GM12874 (cell line): ENCODE measurements around the gene SLC35F2.

Source experiments
- CTCF ChIP-seq: IDR thresholded peaks from 2 replicates; pipeline ENCODE4 v1.5.1; 2011; ENCODE audit warnings: low read depth, mild to moderate bottlenecking, control low read depth, low read length, moderate library complexity; ENCODE audit not compliant: insufficient read depth

Gene SLC35F2

GRCh38 chr11:107780136-107780535 is 78.5 kb downstream of the SLC35F2 start:
- TF ChIP-seq CTCF = no peak

GRCh38 chr11:107778839-107779517 is 79.6 kb downstream of the SLC35F2 start:
- TF ChIP-seq CTCF = no peak

GRCh38 chr11:107777110-107777509 is 81.5 kb downstream of the SLC35F2 start:
- TF ChIP-seq CTCF = no peak

GRCh38 chr11:107776062-107776461 is 82.5 kb downstream of the SLC35F2 start:
- no peak for TF ChIP-seq CTCF

GRCh38 chr11:107770551-107770951 is 88.0 kb downstream of the SLC35F2 start:
- TF ChIP-seq CTCF = no peak

- TF ChIP-seq CTCF = no peak
Observed at GRCh38 chr11:107769189-107769588, 89.4 kb downstream of the SLC35F2 start.

- no peak for TF ChIP-seq CTCF
Observed at GRCh38 chr11:107757661-107758060, 100.9 kb downstream of the SLC35F2 start.
